Superior temporal gyrus (tissue), 1 donor: Measurements from ENCODE around the gene KDM4B.
A peak's percentile ranks its signal among the peaks of the same experiment; 100 is the strongest.
"Not testable (repeated sequence)": the region's sequence is repeated elsewhere in the genome, so short reads cannot be mapped to it uniquely, and the experiment has no call there.

ENCODE experiments used
- DNase-seq: peaks from one replicate; pipeline ENCODE4 v3.0.0-alpha.2; 2016; ENCODE audit errors: extremely low spot score

The KDM4B gene

DNA sequence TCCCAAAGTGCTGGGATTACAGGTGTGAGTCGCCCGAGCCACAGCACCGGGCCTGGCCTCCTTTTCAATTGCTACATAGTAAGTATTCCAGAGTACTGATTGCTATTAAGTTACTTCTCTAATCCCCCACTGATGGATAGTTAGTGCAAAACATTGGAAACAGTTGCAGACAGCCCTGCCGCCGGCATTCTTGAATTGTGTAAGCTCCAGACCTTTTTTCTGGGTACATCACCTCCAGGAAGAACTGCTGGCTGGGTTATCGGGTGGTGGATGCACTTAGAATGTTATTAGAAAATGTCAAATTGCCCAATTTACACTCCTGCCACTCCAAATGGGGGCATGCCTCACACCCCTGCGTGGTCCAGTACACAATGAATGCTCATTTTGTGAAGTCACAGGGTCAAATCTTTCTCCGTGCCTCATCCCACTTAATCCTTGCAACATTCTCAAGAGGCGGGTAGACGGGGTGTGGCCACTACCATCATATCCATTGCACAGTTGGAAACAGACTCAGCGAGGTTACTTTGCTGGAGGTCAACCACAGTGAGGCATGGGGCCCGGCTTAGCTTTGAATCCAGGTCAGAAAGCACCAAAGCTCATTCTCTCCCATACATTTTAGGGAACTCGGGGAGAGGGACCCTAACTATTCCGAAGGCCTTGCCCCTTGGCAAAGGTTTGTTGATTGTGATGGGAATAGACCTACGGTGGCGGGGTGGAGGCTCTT is 1.0 kb upstream of the KDM4B start:
- no peak for DNase-seq

DNA sequence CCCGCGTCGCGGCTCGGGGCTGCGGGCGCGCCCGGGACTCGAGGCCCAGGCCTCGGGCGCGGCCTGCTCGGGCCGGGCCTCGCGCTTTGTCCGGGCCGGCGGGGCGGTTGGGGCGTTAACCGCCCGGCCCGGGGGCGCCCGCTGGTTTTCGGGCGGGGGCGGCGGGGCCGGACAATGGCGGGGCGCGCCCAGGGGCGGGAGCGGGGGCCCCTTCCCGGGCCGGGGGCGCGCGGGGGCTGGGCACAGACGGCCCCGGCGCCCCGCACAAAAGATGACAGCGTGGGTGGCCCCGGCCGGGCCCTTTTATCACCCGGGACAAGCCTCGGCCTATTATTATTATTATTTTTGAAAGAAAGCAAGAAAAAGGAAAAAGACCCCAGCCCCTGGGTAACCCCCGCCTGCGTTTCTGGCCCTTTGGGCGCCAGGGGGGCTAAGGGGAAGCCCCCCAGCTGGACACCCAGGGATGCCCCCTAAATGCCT is 419 bp downstream of the KDM4B start:
- DNase-seq = no peak

DNA sequence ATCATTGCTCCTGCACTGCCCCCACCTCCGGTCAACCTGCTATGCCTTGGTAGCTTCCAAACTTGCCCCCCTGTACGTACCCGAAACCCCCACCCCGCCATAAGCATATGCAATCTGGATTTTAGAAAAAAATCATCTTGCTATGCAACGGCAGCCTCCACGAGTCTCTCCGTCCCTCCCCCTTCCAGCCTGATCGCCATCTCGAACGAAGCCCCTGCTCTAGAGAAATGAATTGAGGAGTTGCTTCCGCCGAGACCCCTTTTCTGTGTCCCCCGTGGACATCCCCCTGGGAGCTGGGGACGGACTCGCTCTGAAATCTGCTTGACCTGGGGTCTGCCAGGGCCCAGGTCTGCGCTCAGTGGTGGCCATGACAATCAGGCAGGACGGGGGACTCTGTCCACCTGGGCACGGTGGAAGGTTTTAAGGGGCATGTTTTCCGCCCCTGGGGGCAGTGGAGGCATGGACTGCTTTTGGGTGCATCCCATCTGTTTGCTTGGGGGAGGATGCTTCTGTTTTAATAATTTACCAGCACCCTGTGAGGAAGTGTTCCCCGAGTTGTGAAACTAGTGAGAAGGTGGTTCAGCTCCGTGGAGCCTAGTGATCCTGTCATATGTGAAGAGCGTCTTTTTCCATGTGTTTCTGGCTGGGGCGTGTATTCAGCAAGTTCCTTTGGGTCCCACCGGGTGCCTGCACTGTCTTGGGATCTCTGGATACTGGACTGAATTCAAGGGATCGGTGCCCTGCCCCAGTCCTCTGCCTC is 1.0 kb downstream of the KDM4B start:
- DNase-seq = peak; percentile 36

DNA sequence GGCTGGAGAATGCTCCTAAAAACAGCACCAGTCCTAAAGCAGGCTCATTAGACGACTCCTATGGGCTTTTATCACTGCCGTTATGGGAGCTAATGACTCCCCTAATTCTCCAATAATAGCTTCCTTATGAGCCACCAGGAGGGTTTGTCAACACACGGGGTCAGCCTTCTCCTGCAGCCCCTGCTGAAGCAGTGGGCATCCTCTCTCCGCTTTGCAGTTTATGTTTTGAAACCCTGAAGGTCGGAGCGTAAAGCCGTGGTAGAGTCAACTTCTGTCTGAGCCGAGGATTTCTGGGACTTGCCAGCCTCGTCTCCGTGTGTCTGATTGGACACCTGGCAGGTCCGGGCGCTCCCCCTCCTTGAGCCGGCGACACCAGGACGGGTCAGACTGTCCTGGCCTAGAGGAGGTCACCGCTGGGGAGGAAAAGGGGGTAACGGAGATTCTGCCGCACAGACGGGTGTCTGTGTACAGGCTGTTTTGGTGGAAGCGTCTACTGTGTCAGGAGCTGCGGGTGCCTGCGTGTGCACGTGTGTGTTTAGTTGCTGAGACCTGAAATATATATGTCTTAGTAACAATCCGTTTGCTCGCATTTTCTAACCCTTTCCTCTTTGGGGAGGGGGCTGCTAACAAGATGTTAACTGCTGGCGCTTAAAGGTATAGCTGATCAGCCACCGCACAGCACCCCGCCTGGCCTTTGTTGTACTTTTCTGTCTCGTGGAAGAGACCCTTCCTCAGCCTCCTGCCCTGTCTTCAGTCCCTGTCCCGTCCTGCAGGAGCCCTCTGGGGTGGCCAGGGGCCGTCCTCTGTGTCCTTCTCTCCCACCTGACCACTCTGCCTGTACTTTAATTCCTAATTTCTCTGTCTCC is 1.9 kb downstream of the KDM4B start:
- peak; percentile 36 for DNase-seq

DNA sequence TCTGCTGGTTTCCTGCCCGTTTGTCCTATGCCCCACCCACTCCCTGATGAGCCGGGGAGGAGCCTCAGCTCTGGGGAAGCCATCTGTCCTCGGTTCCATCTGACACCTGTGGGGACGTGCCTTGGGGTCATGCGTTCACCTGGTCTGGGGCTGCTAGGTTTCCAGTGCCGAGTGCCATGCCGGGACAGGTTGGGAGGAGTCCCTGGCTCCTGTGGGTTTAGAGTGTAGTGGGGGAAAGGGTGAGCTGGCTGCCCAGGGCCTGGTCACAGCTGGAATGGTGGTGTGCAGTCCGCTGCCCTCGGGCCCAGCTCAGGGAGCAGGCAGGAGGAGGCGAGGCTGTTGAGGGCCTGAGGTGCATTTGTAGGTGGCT is 2.5 kb downstream of the KDM4B start:
- DNase-seq = no peak

DNA sequence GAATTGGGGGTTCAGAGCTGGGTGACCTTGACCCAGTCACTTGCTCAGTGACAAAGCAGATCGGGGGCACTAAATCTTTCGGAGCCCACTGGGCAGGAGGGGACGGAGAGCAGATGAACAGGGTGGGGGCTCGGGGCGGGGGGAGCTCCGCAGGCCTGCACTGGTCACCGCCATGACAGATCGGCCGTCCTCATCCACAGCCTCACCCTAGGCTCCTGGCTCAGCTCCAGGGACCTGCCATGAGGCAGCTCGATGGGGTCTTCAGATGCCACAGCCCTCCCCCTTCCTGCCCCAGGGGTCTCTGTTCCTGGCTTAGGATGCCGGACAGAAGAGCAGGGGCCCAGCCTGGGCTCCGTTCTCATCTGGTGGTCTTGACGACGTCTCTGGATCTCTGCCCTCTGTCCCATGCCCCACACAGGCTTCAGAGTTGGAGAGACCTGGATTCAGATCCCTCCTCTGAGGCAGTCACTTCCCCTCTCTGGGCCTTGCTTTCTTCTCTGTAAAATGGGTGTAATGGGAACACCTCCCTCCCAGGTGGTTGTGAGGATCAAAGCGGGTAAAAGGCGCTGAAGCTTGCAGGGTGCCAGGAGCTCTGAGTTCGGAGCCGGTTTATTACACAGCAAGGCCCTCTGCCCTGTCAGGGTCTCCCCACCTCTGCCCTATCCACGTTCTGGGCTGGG is 3.0 kb downstream of the KDM4B start:
- DNase-seq = no peak

DNA sequence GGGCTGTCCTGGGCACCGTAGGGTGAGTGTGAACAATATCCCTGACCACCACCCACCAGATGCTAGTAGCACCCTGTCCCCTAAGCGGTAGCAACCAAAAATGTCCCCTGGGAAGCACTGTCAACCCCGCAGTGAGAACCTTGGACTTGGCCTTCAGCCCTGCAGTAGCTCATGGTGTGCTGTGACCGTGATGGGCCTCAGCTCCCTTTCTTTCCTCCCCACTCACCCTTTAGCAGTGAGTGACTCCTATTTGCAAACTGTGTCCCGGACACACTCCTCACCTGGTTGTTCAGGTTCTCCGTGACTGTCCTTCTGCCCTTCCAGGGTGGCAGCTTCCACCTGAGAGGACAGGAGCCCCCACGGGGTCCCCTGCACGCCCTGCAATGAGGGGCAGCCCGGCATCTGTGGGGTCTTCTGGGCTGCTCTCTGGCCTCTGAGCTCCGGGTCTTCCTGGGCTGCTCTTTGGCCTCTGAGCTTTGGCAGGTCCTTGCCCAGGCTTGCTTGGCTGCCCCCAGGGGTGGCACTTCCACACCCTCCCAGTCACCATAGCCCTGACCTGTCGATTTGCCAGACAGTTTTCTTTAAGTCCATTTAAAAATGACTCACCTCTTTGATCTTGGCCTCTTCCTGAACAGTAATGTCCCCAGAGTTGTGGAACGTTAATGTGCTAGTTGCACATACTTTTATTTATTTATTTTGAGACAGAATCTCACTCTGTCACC is 3.8 kb downstream of the KDM4B start:
- DNase-seq = no peak

DNA sequence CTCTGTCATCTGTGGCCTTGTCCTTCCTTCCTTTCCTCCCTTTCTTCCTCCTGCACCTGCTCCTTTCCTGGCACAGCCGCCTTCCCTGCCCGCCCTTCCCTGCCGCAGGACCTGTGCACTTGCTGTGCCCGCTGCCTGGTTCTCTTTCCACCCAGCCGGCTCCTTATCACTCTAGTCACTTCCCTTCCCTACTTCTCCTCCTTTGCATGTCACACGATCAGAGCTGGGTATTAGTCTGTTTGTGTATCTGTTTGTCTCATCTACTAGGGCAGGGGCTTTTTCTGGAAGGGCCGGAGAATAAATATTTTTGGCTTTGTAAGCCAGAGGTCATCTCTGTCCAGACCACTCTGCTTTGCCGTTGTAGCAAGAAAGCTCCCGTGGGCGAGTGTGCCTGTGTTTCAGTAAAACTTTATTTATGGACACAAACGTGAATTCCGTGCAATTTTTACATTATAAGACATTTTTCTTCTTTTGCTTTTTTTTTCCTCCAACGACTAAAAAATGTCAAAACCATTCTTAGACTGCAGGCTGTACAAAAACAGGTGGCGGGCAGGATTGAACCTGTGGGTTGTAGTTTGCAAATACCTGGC is 6.1 kb downstream of the KDM4B start:
- no peak for DNase-seq

DNA sequence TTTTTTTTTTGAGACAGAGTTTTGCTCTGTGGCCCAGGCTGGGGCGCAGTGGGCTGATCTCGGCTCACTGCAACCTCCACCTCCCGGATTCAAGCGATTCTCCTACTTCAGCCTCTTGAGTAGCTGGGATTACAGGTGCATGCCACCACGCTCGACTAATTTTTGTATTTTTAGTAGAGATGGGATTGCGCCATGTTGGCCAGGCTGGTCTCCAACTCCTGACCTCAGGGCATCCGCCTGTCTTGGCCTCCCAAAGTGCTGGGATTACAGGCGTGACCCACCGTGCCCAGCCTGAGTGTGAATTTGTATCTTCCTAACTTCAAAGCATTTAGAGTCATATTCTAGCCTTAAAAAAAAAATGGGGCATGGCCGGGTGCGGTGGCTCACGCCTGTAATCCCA is 6.7 kb downstream of the KDM4B start:
- DNase-seq = not testable (repeated sequence)

DNA sequence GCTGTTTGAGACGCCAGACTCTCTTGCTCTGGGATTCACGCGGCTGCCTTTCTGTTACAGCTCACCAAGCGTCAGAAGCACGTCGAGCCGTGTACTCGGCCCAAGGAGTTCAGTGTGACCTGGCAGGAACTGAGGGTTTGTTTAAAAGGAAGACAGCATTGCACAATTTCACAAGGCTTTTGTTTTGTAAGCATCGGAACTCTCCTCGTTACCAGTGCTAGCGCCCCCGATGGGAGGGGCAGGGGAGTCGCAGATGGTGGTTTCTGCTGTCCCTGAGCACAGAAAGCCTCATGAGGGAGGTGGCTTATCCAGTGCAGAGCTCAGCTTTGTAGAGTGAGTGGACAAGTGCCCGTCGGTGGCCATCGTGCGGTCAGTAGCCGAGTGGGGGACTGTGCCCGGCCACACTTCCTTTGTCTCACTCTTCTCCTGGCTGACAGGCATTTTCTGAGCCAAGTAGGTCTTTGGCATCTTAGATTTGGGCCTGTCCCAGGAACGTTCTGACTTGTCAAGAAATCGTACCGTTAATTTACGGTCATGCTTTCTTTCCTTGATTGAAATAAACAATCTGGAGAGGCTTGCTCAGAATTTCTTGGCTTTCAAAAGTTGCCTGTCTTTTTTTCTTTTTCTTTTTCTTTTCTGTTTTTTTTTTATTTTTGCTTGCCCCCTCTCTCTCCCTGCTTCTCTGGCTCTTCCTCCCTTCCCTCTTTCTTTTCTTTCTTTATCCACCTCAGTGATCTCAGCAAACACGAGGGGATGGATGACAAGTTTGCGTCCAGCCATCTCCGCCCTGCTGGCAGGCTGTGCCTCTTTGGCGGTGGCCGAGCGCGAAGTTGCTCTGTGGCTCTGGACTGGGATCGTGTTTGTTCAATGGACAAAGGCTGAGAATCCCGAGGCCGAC is 7.7 kb downstream of the KDM4B start:
- peak; percentile 50 for DNase-seq

DNA sequence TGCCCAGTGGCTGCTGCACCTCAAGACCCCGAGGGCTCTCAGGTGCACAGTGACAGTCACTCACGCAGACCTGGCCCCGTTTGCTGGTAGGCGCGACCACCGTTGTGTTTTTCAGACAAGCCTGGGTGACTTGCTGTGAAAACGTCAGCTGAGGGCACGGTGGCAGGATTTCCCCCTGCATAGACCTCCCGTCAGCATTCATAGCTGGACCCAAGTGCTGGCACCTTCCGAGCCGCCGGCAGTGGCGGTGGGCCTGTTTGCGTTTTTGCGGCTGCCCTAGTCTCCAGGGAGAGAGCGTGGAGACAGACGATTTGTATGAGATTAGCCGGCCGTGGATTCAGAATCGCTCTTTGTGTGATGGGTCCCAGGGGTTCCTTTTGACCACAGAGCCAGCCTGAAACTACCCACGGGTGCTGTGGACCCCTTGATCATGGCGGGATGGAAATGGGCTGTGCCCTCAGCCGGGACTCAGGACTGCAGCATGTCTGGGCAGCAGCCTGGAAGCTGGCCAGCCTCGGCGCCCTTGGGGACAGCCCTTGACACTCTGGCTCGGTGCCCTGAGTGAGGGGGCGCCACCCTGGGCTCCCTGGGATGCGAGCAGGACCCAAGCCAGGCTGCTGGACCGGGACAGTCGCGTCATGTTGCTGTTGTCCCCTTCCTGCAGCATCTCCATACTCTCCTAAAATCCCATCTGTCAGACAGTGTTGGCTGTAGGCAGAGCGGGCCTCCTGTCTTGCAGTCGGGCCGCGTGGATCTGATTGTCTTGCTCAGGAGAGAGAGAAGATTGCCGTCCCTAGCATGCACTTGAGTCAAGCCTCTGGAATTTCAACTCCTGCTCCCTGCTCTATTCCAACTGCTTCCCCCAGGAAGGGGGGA is 8.6 kb downstream of the KDM4B start:
- no peak for DNase-seq

DNA sequence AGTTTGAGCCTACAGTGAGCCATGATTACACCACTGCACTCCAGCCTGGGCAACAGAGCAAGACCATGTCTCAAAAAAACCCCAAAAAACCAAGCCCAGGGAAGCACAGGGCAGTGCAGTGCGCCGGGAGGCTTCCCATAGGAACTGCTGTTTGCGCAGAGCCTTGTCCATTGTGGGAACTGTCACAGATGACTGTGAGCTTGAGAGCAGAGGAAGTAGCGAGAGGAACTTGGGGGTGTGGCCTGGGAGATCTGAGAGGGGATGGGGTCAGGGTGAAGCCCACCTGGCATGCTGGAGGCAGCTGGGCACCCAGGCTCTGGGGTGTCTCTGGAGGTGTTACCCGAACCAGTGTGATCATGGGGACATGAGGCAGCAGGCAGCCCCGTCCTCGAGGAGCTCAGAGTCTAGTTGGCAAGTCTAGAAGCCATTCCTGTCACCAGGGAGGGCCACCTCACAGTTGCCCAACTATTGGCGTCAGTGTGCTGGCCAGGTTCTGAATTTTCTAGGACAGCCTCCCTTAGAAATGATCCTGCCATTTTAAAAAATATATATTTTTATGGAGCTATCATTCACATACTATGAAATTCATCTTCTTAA is 10.4 kb downstream of the KDM4B start:
- DNase-seq = no peak

DNA sequence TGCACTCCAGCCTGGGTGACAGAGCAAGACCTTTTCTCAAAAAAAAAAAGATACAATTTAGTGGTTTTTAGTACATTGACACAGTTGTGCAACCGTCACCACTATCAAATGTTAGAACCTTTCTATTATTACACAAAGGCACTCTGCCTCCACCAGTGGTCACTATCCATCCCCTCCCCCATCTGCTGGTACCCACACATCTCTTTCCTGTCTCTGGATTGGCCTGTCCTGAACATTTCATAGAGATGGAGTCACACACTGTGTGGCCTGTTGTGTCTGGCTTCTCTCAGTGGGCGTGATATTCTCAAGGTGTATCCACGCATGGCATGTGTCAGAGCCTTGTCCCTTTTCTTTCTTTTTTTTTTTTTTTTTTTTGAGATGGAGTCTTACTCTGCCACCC is 11.2 kb downstream of the KDM4B start:
- no peak for DNase-seq

DNA sequence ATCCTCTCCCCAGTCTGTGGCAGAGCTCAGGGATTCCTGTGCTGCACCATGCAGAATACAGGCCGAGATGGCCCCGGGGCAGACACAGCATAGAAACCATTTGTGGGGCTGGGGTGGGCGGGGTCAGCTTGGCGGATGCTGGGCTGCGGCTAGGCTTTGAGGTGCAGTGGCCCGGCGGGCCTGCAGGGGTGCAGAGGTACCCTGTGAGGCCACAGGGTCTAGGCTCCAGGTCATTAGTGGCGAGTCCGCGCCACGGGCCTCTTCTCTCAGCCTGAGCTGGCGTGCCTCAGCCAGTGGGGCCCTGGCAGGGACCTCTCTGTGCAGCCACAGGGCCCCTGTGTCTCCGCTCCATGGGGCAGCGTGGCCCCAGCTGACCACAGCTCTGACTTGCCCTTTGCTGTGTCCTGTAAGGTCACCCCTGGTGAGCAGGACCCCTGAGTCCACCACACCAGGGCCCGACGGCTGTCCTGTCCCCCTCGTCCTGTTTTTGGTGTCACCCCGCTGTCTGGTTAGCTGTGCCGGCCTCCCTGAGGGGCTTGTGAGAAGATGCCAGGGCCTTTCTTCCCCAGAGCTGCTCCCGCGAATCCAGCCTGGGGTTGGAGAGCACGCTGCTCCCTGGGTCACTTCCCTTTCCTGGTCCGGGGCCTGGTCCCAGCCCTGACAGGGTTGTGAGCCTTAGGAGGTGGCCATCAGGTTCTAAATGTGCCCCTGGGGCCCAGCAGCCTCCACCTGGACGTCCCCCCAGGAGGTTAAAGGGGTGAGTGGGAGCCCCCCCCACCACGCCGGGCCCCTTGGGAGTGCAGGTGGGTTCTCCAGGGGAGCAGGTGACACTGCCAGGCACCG is 12.1 kb downstream of the KDM4B start:
- no peak for DNase-seq

DNA sequence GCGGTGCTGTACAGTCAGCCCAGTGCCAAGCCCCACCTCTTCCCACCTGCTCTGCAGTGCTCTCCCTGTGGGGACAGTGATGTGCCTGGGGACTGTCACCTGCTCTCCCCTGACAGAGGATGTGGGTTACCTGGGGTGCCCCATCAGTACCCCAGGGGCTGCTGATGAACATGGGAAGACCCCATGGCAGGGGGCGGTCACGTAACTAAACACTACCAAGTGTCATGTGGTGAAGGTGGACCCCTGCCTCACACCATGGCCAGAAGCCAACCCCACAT is 12.7 kb downstream of the KDM4B start:
- DNase-seq = no peak

DNA sequence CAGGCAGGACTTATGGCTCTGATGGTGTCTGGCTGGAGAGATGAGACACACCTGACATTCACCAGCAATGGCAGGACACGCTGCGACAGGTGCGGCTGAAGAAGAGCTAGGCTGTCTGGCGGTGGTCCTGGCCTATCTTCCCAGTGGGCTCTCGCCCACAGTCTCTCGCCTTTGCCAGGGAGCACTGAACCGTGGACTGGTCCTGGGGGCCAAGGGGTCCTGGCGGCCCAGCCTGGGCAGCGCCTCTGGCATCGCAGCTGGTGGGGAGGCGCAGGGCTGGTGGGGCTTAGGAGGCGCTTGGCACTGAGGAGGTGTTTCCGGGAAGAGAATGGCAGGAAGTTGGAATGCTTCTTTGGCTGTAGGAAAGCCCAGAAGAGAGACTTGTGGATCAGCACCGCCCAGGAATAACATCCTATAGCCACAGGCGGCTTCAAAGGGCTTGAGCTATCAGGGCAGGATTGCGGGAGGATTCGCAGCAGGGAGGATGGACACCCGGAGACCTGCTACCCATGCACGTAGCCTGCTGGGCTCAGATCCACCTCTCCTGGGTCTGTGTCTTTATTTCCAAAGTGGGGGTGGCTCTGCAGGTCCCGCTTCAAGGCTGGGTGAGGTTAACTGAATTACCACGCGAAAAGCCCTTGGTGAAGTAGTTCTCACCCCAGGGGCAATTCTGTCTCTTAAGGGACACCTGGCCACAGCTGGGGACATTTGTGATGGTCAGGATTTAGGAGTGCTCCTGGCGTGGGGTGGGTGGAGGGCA is 14.6 kb downstream of the KDM4B start:
- no peak for DNase-seq

DNA sequence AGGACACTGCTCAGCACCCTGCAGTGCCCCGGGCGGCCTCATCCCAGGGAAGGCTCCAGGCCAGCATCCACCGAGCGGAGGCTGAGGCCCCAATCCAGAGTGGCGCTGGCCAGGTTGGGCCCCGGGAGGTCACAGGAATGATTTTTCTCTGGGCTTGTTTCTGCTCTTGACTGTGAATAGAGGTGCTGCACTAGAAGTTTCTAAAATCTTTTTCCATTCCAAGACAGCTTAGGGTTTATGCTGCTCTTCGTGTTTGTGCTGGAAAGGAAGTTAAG is 15.1 kb downstream of the KDM4B start:
- DNase-seq = no peak
